ENCODE data around the gene TEX38.
A peak's percentile ranks its signal among the peaks of the same experiment; 100 is the strongest.
"Not testable (repeated sequence)": the region's sequence is repeated elsewhere in the genome, so short reads cannot be mapped to it uniquely, and the experiment has no call there.

Gene TEX38

DNA sequence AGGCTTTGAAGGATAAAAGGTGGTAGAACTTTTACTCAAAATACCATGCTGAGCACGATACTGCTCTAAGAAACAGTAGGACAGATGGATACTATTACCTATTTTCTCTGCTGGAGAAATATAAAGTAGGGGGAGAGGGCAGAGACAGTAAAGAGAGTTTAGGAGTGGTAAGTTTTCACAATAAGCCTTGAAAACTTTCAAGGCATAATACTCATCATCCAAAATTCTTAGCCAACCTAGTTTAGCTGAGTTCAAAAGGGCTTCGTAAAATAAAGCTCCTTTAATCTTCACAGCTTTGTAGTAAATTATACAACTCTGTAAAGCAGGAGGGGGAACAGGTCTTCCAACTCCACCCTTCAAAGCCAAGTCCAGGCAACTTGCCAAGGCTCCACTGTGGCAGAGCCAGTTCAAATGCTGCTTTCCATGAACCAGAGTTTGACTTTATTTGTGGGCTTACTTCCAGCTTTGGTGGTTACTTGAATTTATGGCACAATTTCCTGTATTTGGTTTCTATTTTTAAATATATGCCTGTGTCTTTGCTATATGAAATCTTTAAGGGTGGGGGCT, 15.5 kb downstream of the TEX38 start:
- DNase-seq = peak in 26 of 56 donors; percentile 1 to 69 (median 20)

DNA sequence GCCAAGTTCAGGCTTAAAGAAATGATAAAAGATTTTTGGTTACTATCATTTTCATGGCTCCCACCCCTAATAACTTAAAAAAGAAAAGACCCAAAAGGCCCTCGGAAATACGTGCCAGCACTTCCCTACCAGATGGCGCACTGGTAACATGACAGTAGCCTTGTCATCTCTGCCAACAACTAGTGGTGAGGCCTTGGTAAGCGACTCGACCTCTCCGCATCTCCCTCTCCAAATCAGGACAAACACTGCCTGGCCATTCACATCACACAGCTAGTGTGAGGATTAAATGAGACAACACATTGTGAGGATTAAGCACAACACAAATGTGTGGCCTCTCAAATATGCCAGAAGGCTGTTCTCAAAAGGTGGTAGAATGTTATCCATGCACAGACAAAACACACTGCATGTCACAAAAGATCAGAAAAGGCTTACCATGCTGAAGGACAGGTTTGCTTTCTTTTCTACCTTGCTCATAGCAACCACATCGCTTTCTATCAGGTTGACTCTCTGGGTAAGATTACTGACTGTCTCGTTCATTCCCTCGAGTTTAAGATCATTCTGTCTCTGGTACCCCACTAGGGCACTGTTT, 16.4 kb downstream of the TEX38 start:
- DNase-seq = no peak

DNA sequence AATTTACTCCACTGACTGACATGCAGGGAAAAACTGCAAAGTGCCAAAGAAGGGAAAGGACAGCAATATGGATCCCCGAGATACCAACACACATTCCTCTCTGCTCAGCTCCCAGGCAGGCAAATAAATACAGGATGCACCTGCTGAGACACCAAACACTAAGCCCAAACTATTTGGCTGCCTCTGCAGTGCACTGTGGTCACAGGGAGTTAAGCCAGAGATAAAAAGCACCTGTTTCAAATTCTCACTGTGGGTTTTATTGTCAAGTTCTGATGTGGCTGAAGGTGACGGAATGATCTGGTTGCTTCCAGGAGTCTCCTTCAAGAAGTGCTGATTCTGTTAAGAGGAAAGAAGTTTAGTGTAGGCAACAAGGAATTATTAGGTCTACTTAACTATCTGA, 17.7 kb downstream of the TEX38 start:
- no peak for DNase-seq

DNA sequence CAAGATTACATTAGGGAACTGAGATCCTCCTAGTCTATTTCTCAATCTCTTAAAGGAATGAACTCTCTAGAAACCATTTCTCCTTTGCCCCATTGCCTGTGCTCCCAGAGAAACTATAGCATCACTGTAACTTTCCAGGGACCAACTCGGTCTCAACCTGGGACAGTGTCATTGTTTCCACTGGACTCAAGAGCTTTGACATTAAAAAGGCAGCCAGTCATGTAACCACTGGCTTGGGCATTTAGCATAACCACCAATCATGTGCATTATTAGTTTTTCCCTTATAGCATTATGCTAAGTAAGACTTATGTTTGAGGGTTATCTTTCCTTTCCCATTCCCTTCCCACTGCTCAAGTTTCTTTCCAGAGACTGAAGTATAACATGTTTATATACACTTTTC, 18.2 kb downstream of the TEX38 start:
- no peak for DNase-seq

DNA sequence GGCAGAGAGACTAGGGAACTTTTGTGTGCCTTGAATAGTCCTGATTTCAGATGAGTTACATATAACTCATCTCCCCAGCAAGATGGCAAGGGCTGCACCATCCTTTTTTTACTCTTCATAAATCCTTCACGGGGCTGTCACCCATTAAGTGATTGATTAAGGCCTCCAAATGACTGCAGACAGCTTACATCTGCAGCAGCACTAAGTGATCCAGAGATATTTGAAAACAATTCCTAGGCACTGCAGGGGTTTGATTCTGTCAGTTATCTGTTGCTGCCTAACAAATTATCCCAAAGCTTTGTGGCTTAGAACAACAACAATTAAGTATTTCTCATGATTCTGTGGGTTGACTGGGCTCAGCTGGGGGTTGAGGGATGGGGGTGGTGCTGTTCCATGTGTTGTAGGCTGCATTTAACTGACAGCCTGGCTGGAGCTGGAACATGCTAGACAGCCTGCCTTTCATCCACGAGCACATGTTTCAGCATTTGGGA, 19.3 kb downstream of the TEX38 start:
- peak in 23 of 56 donors; percentile 9 to 74 (median 37) for DNase-seq

DNA sequence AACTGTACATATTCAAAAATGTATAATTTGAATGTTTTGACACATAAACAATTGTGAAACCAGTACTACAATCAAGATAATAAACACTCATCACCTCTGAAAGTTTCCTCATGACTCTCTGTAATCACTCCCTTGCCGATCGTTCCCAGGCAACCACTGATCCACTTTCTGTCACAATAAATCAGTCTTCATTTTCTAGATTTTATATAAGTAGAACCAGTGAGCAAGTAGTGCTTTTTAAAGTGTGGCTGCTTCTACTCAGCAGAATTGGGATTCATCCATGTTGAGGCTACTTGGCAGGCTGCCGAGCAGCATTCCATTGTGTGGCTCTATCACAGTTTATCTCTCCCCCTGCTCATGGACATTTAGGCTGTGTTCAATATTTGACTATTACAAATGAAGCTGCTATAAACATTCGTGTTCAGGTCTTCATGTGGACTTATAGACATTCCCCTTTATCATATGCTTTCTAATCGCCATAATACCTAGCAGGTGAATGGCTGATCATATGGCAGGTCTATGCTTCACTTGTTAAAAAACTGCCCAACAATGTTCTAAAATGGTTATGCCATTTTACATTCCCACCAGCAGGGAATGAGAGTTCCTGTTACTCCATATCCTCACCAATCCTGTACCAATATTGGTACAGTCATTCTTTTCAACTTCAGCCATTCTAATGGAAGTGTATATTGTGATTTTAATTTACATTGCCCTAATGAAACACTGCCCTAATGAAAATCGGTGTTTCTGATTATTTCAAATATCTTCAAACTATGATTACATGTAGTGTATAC, 20.5 kb downstream of the TEX38 start:
- peak in 9 of 56 donors; percentile 8 to 62 (median 19) for DNase-seq

DNA sequence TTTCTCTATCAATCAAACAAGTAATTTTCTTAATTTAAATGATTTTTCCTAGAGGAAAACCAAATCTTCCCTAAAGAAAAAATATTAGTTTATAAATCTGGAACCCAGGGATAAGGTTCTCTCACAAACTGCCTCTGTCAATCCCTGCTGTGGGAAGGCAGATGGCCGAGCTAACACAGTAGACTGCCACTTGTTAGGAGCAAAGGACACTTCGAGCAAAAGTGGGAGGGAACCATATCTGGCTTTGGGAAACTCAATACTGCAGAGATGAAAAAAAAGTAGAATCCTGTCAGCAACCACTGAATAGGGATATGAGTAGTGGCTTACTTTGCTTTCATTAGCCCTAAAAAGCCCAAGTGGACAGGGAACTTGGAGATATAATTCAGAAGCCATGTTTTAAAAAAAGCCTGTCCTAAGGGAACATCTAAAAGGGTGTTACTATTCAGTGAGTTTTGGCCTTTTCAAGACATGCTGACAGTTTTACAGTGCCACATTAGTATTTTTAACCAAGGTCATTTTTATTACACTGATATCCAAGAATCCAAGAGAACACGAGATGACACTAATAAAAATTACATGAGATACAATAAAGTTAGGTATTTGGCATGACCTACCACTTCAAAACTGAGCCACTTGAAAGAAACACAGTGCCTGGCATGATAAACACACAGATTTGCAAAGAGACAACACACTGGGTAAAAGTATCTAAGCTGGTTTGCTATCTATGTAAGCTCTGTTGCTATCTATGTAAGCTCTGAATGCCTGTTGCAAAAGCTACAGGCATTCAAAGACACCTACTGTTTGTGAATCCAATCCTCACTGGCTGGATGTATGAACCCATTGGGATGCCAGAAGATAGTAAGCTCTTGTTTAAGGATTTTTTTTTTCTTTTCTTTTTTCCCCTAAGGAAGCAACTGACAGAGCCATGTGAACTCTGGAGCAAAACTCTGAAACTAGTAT, 21.4 kb downstream of the TEX38 start:
- no peak for DNase-seq

DNA sequence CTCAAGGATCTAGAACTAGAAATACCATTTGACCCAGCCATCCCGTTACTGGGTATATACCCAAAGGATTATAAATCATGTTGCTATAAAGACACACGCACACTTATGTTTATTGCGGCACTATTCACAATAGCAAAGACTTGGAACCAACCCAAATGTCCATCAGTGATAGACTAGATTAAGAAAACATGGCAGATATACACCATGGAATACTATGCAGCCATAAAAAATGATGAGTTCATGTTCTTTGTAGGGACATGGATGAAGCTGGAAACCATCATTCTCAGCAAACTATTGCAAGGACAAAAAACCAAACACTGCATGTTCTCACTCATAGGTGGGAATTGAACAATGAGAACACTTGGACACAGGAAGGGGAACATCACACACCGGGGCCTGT, 23.0 kb downstream of the TEX38 start:
- not testable (repeated sequence) for DNase-seq

DNA sequence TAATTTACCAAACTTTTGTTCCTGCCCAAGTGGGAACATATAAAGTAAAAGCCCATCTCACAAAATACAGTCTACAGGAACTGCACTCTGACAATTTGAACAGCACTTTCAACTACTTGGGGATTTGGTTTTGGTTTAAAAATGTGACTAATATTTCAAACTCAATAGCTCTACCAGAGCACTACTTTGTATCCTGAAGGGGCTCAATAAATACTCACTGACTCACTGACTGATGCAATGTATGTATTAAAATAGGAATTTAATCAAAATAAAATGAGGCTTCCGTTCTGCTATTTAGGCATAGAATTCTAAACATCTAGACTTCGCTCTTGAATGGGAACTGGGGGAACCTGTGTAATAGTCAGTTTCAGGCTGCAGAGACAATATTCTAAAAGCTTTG, 25.4 kb downstream of the TEX38 start:
- DNase-seq = no peak

DNA sequence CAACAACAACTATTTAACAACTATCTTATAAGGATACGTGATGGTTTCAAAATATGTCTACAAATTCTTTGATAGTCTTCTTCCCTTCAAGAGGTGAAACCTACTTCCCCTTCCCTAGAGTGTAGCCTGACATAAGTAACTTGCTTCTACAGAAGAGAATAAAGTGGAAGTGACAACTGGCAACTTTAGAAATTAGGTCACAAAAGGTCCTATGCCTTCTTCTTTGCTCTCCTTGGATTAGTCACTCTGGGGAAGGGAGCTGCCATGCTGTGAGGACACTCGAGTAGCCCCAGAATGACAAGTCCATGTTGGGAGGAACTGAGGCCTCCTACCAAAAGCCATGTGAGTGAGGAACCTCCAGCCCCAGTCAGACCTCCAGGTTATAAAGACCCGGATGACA, 28.0 kb downstream of the TEX38 start:
- no peak for DNase-seq

DNA sequence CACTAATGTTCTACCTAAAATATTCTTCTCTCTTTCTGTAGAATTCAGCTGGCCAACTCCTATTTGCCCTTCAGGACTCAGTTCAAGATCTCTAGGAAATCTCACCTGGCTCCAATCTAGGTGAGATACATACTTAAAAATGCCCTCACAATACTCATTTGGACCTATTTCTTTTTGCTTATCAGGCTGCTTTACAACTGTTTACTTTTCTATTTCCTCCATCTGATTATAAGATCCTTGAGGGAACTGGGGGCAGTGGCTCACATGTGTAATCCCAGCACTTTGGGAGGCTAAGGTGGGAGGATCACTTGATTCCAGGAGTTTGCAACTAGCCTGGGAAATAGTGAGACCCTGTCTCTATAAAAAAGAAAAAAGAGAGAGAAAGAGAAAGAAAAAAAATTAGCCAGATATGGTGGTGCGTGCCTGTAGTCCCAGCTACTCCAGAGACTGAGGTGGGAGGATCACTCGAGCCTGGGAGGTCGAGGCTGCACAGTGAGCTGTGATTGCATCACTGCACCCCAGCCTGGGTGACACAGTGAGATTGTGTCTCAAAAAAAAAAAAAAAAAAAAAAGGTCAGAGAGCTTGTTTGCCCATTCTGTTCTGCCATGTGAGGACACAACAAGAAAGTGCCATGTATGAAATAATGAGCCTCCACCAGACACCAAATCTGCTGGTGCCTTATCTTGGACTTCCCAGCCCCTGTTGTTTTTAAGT, 32.4 kb downstream of the TEX38 start:
- DNase-seq = no peak

DNA sequence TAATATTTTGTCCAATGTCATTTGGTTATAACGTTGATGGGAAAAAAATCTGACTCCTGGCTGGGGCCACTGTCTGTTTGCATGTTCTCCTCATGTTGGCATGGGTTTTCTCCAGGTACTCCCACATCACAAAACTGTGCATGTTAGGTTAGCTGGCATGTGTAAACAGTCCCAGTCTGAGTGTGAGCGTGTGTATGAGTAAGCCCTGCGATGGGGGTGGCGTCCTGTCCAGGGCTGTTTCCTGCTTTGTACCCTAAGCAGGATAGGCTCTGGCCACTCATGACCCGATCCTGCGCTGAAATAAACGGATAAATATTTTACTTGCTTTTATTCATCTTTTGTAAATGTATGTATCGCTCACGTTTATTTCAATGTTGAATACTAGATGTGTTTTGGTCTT, 33.8 kb downstream of the TEX38 start:
- no peak for DNase-seq

DNA sequence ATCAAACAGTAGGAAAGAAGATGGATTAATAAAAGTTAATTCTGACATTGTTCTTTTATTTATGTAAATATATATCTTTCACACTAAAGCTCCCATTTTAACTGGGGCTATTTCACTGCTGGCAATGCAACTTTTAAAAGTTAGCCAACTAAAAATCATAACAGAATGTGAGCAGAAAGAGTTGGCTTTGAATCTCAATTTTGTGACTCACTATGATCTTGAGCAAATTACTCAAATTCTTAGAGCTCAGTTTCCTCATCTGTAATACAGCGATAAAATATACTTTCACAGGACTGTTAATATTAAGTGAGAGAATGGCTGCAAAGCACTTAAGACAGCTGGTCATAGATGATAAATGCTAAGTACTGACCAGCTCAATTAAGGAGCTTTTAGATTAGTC, 36.5 kb downstream of the TEX38 start:
- no peak for DNase-seq

DNA sequence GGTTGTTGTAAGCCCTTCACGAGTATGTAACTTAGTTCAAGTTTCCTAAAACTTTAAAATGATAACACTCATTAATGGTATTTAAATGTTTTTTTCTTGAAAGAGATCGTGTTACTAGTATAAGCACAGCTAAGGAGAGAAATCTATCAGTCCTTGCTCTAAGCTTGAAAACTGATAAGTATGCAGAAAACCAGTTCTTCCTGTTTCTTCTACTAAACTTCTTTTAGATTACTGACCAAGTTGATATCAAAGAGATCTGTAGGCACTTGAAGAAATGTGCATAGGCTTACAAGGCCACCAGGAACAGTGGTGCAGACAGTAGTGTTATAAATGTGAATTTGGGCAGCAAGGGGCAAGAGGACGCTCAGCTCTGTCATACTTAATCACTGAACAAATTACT, 43.3 kb downstream of the TEX38 start:
- DNase-seq = no peak

DNA sequence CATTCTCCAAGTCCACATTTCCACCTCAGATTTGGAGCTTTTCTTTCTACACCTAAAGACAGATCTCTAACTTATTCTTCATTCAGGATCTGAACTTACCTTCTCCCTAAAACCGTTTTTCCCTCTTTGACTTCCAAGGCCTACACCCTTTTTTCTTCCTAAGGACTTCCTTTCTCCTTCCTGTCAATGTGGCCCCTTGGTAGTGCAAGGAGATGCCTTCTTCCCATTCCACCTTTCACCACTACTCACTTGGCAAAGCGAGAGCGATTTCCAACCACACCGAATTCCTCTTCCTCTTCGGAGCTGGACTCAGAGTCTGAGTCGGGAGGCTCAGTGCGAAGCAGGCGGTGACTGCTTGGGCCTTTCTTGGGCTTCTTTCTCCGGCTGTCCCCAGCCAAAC, 46.0 kb downstream of the TEX38 start:
- DNase-seq = no peak

DNA sequence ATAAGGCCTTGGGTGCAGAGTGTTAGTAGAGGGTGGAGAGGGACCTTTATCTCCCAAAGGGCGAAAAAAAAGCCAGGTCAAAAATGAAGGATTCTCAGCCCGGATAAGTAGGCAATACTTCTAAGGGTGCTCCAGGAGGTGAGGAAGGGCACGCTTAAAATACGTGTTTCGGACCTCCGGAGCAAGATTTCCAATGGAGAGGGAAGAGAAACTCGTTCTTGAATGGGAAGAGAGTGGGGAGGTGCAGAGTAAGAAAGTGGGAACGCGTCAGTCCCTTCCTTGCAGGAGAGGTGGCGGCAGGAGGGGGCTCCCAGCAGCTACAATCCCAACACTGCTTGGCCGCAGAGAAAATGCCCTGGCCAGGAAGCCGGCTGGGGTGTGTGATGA, 46.7 kb downstream of the TEX38 start:
- DNase-seq = no peak

DNA sequence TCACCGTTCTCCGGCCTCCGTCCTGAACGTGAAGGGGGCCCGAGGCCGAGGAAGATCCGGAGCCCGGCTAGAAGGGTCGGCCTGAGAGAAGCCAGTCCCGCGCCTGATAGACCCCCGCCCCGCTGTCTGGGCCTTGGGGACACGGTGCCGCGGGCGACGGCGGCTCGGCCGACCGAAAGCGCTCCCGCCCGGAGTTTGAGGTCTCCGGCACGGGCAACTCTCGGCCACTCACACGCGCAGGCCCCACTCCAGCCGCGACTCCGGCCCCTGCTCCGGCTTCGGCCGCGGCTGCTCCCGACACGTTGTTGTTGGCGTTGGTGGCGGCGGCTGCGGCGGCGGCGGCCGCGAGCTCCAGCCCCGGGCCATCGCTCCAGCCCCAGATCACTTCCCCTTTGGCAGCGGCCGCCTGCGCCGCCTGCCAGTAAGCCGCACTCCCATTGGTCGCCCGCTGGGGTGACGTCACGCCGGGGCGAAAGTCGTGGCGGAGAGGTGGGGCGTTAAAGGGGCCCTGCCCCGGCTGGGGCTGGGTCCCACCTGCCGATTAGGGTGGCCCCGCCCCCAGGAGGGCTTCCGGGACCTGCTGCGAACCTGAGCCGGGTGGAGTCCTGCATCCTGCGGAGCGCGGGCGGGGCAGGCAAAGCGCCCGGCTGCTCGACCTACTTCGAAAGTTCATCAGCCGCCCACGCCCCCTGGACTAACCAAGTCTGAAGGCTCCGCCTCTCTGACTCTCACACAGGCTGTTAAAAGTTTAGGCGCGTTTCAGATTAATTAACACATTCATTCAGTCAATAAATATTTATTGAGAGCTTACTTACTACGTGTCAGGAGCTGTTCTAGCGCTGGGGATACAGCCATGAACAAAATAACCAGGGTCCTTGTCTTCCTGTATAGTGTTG, 47.3 kb downstream of the TEX38 start, which contains the start of gene EFCAB14:
TSS of gene EFCAB14 (minus strand) at position 388 of the 896 bp plus-strand sequence. CDS start 1,027 bp downstream, outside the sequence.
- peak in 55 of 56 donors; percentile 69 to 97 (median 90) for DNase-seq

DNA sequence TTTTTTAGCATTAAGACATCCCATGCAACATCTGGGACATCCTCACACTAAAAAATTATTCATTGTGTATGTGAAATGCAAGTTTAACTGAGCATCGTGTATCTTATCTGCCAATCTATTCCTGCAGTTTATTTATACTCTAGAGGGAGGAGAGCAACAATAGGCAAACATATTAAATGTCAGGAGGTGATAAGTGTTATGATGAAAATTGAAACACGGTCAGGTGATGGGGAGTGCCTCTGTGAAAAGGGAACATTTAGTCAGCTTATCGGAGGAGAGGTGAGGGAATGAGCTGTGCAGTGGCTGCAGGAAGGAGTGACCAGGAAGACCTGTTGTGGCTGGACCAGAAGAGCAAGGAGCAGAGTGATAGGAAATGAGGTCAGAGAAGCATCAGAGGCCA, 48.0 kb downstream of the TEX38 start:
- DNase-seq = no peak

DNA sequence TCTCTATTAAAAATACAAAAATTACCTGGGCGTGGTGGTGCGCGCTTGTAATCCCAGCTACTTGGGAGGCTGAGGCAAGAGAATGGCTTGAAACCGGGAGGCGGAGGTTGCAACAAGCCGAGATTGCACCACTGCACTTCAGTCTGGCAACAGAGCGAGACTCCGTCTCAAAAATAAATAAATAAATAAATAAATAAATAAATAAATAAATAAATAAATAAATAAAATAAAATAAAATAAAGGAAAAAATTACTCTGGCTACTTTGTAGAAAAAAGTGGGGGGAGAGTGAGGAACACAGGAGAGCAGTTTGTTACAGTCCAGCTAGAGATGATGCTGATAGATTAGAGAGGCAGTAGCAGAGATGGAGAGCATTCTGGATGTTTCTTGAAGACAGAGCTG, 48.7 kb downstream of the TEX38 start:
- DNase-seq = not testable (repeated sequence)

DNA sequence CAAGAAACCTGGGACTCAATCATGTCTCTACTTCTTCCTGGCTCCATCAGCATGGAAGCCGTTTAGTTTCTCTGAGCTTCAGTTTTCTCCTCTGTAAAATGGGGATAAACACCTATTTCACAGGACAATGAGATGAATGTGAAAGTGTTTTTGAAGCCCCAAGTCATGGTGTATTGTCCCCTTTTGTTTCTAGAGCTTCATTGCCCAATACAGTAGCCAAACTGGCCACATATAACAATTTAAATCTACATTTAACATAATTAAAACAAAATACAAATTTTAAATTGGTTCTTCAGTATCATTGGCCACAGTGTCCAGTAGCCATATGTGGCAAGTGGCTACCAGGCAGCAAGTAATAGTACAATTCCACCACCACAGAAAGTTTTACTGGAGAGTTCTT, 49.5 kb downstream of the TEX38 start:
- DNase-seq = no peak

Data from nucleus accumbens (tissue), 56 donors.